ENCODE data around the gene COX10. TPM values are rescaled to one million over a fixed set of nuclear protein-coding genes. Genes with fewer than 3 reads are reported as not detected.

Gene COX10
- total RNA-seq, 2 experiments from 2014 or later: 26.0 to 28.6 TPM

GRCh38 chr17:14124854-14125253 lies 55.5 kb downstream of the COX10 start:
- CTCF ChIA-PET: no interaction called here
- Mint-ChIP-seq H3K27ac (no peak overlapping the region), H3K9me3 (peaks cover 4% of the 10 kb centered on the region), H3K4me3 (no peak overlapping the region), H3K27me3 (no peaks in the 10 kb centered on the region), H3K4me1 (ENCODE audit: low read depth) (peaks cover 46% of the 10 kb centered on the region), H3K36me3 (ENCODE audit: low read depth) (peaks cover 11% of the 10 kb centered on the region)
- POLR2A ChIA-PET: no interaction called here
- DNase-seq (no peak), ATAC-seq (no peak)
- TF ChIP-seq CTCF (IDR thresholded peaks at IDR 0.05): no peak
- intact Hi-C loops (cut with micrococcal nuclease): no loop called here

GRCh38 chr17:14125518-14126137 lies 56.3 kb downstream of the COX10 start:
- ATAC-seq (no peak), DNase-seq (no peak)
- H3K9me3 Mint-ChIP-seq: peaks cover 6% of the 10 kb centered on the region
- no peak overlapping the region for H3K4me3 Mint-ChIP-seq
- ChIA-PET POLR2A (no interaction called here), CTCF (interaction anchor here (0.6 kb wide), 1 partner anchor 196 kb away, joined by 4 read pairs; no protein-coding TSS in a partner anchor)
- intact Hi-C loops (cut with micrococcal nuclease): no loop called here
- H3K36me3 Mint-ChIP-seq (ENCODE audit: low read depth): peaks cover 6% of the 10 kb centered on the region
- H3K27ac Mint-ChIP-seq: no peak overlapping the region
- no peak for TF ChIP-seq CTCF (IDR thresholded peaks at IDR 0.05)
- no peaks in the 10 kb centered on the region for H3K27me3 Mint-ChIP-seq
- peaks cover 40% of the 10 kb centered on the region for H3K4me1 Mint-ChIP-seq (ENCODE audit: low read depth)

GRCh38 chr17:14133104-14133503 lies 63.8 kb downstream of the COX10 start:
- CTCF ChIA-PET: no interaction called here

GRCh38 chr17:14134456-14134855 lies 65.2 kb downstream of the COX10 start:
- no peaks in the 10 kb centered on the region for H3K27me3 Mint-ChIP-seq
- peaks cover 2% of the 10 kb centered on the region for H3K36me3 Mint-ChIP-seq (ENCODE audit: low read depth)
- ChIA-PET POLR2A (interaction anchor here (1.4 to 1.5 kb wide), 2 partner anchors 11 to 65 kb away, joined by 3 read pairs; partner anchors contain the start of gene COX10), CTCF (no interaction called here)
- H3K27ac Mint-ChIP-seq: no peak overlapping the region
- H3K4me3 Mint-ChIP-seq: no peak overlapping the region
- peaks cover 9% of the 10 kb centered on the region for H3K4me1 Mint-ChIP-seq (ENCODE audit: low read depth)
- no peak for TF ChIP-seq CTCF (IDR thresholded peaks at IDR 0.05)
- ATAC-seq (no peak), DNase-seq (no peak)
- intact Hi-C loops (cut with micrococcal nuclease): no loop called here
- peaks cover 3% of the 10 kb centered on the region for H3K9me3 Mint-ChIP-seq

More at GRCh38 chr17:14133104-14133503, 63.8 kb downstream of the COX10 start:
- POLR2A ChIA-PET: no interaction called here
- Mint-ChIP-seq H3K9me3 (peaks cover 3% of the 10 kb centered on the region), H3K36me3 (ENCODE audit: low read depth) (peaks cover 2% of the 10 kb centered on the region), H3K4me3 (no peak overlapping the region), H3K4me1 (ENCODE audit: low read depth) (peaks cover 9% of the 10 kb centered on the region), H3K27ac (no peak overlapping the region), H3K27me3 (no peaks in the 10 kb centered on the region)
- intact Hi-C loops (cut with micrococcal nuclease): no loop called here
- ATAC-seq: no peak
- no peak for TF ChIP-seq CTCF (IDR thresholded peaks at IDR 0.05)
- no peak for DNase-seq

- Mint-ChIP-seq H3K4me1 (ENCODE audit: low read depth) (peaks cover 6% of the 10 kb centered on the region), H3K36me3 (ENCODE audit: low read depth) (no peaks in the 10 kb centered on the region), H3K4me3 (no peak overlapping the region), H3K9me3 (no peaks in the 10 kb centered on the region), H3K27ac (no peak overlapping the region), H3K27me3 (no peaks in the 10 kb centered on the region)
- intact Hi-C loops (cut with micrococcal nuclease): no loop called here
- DNase-seq (no peak), ATAC-seq (no peak)
- POLR2A ChIA-PET: interaction anchor here (0.6 kb wide), 1 partner anchor 81 kb away, joined by 3 read pairs; no protein-coding TSS in a partner anchor
- CTCF ChIA-PET: interaction anchor here (2.1 kb wide), 1 partner anchor 67 kb away, joined by 6 read pairs; no protein-coding TSS in a partner anchor
- no peak for TF ChIP-seq CTCF (IDR thresholded peaks at IDR 0.05)
Observed at GRCh38 chr17:14135906-14136590, 66.7 kb downstream of the COX10 start.

Data from activated CD8-positive, alpha-beta T cell treated with anti-CD3 and anti-CD28 coated beads for 36 hours (primary cell).